HG02870 (cell line): Measurements from ENCODE around the gene LIMS4.
"Not testable (repeated sequence)": the region's sequence is repeated elsewhere in the genome, so short reads cannot be mapped to it uniquely, and the experiment has no call there.

ENCODE experiments used
- ATAC-seq: cut with Tn5 transposase; IDR thresholded peaks from one replicate; pipeline ENCODE4 v1.9.1; 2021; ENCODE audit warnings: mild to moderate bottlenecking, moderate library complexity; ENCODE audit not compliant: unreplicated experiment

Gene LIMS4

DNA sequence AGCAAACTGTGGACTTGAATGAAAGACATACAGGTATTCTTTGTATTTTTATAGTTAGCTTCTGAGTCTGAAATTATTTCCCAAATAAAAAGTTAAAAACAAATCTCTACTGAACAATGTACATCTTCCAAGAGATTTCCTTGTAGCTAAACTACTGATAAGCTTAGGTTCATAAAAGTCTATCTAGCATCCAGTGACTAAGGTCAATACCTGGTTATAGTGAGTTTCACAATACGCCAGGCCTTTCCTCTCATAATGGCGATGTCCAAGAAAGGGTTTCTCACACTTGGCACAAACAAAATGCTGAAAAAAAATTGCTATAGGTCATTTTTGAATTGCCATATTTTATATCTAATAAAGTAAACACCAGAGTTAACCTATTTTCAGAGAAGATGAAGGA, 21.7 kb downstream of the LIMS4 start:
- ATAC-seq = not testable (repeated sequence)

DNA sequence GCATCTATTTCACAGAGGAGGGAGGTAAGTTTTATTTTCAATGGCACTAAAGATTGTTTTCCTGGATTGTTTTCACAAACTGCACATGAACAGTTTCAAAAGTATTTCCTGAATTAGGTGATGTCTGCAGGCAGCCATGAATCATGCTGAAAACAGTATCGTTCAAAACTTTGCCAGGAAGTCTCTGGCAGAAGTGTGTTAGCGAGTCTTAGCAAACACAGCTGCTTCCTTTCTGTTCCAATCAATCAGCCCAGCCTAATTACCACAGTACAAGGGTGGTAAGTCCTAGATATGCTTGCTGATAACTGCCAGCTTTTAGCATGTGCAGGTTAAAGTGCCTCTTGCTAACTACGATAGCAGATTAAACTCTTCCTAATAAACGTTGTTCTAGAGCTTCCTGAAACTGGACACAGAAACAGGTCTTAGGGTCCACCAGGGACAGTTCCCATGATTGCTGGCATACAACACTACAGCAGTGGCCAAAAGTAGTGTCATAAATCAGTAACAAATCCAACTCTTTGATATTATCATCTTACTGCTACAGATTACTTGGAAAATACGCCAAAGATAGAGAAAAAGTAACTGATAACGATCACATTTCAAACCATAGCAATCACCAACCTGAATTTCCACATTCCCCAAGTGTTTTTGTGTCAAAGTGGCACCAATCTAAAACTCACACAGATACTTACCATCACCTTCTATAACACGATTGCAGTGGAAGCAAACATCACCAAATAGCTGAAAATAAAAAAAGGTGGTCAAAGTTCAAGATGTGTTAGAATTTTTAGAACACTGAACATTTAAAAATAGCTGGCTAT, 23.3 kb downstream of the LIMS4 start:
- ATAC-seq = not testable (repeated sequence)

DNA sequence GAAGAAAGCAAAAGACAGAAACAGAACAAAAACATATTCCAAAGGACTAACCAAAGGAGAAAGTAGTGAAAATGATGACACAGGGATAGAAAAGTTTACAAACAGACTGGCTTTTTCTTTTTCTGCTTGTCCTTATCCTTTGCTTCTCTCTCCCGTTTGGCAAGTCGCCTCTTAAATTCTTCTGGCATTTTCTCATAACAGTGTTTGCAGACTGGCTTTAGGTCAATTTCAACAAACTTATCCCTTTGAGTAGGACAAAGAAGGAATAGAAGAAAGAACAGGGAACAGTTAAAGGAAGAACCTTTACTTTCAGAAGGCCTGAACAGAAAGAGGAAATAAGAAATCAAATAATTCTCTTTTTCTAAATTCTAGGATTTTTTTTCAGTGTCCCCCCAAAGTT, 26.0 kb downstream of the LIMS4 start:
- not testable (repeated sequence) for ATAC-seq

DNA sequence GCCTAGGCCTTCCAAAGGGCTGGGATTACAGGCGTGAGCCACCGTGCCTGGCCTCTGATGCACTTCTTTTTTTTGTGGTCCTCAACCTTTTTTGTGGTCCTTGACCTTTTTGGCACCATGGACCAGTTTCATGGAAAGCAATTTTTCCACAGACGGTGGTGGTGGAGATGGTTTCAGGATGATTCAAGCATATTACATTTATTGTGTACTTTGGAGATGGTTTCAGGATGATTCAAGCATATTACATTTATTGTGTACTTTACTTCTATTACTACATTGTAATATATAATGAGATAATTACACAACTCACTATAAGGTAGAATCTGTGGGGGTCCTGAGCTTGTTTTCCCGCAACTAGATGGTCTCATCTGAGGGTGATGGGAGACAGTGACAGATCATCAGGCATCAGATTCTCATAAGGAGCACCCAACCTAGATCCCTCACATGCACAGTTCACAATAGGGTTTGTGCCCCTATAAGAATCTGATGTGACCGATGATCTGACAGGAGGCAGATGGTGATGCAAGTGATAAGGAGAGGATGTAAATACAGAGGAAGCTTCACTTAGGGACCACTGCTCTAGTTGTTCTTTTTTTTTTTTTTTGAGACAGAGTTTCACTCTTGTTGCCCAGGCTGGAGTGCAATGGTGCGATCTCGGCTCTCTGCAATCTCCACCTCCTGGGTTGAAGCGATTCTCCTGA, 29.2 kb downstream of the LIMS4 start:
- not testable (repeated sequence) for ATAC-seq

DNA sequence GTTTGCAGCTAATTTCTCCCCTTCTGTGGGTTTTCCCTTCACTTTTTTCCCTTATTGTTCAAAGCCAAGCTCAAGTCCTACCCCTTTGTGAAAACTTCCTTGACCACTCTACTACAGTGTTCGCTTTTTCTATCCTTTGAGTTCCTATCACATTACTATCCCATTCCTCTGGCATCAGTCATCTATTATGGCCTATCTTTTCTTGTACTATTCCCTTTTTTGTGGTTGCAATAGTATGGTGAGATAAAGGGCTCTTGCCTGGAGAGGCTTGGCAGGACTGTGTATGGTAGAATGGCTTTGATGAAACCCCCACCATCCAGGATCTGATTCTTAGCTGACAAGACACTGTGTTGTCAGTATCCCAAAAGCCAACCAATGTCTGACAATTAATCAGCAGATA, 30.7 kb downstream of the LIMS4 start:
- ATAC-seq = not testable (repeated sequence)

DNA sequence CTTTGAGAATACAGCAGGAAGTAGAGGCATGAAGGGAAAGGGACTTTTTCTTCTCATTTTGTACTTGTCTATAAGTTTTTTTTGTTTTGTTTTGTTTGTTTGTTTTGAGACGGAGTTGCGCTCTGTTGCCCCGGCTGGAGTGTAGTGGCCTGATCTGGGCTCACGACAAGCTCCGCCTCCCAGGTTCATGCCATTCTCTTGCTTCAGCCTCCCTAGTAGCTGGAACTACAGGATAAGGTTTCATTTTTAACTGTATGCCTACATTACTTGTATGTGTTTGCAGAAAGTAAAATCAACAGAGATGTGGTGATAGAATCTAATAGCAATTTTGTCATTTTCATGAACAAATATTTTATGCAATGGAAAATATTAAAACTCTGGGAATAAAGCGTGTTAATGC, 38.1 kb downstream of the LIMS4 start:
- ATAC-seq = not testable (repeated sequence)

DNA sequence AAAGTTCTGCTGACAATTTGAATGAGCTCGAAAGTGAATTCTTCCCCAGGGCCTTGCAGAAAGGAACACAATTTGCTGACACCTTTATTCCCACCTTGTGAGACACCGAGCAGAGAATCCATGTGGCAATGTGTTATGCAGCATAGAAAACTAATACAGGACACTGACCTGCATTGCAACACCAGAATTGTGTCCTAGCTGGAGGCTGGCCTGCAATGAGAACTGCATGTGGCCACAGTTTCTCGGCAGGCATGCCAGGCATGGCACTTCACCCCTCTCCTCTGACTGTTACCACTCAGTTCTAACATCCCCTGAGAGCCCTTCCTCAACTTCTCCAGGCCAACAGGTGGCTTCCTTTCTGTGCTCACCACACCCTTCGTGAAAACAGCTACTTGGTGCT, 46.9 kb downstream of the LIMS4 start:
- ATAC-seq = not testable (repeated sequence)

DNA sequence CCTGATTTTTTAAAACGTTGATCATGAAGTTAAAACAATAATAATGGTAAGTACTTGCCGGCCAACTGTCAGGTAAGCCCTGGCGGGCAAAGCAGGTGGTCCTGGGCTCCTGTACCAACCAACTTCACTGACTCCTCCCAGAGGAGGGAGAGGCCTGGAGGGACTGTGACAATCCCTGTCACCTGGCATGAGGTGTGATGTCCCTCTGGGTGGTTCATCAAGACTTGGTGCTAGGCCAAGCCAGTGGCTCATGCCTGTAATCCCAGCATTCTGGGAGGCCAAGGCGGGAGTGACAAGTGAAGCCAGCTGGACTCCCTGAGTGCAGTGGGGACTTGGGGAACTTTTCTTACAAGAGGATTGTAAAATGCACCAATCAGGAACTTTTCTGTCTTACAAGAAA, 48.2 kb downstream of the LIMS4 start:
- ATAC-seq = not testable (repeated sequence)

DNA sequence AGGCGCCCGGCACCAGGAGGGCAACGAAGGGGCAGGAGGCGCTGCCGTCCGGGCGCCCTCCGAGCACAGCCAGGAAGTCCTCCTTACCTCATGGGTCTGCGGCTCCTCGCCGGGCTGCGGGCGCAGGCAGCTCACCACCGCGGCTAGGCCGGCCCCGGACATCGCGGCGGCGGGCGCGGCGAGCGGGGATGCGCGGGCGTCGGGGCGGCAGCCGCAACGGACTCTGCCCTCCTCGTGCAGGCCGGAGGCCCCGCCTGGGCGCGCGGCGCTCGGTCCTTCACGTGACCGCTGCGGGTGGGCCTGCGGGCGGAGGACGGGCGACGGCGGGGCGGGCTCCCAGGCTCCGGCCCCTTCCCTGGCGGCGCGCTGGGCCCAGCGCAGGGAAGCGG, 49.0 kb downstream of the LIMS4 start:
- not testable (repeated sequence) for ATAC-seq

DNA sequence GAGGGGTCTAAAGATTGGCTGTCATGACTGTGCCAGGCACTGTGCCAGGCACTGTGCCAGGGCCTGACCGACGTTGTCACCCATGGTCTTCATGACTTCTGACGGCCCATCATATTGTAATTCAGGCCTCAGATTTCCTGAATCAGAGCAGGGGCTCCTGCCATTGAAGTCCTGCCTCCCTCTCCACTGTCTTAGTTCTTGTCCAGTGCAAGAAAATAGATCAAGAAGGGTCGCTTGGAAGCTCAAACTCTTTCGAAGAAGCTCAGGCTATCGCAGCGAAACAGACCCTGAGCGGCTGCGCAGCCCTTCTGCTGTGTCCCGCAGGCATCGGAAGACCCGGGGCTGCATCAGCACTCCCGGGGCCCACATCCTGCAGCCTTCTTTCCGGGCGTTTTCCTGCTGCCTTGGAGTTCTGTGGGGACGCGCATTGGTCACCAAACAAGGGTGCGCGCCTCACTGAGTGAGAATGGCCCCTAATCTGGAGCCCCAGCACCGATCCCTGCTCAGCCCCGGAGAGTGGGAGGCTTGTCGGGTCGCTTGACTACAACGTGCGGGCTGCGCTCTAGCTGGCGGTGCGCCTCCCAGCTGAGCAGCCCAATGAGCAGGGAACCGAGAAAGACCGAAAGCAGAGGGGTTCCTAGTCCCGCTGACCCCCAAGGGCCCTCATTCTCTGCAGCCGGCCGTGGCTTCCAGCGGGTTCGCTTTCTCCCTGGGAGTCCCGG, 49.6 kb downstream of the LIMS4 start:
- not testable (repeated sequence) for ATAC-seq

DNA sequence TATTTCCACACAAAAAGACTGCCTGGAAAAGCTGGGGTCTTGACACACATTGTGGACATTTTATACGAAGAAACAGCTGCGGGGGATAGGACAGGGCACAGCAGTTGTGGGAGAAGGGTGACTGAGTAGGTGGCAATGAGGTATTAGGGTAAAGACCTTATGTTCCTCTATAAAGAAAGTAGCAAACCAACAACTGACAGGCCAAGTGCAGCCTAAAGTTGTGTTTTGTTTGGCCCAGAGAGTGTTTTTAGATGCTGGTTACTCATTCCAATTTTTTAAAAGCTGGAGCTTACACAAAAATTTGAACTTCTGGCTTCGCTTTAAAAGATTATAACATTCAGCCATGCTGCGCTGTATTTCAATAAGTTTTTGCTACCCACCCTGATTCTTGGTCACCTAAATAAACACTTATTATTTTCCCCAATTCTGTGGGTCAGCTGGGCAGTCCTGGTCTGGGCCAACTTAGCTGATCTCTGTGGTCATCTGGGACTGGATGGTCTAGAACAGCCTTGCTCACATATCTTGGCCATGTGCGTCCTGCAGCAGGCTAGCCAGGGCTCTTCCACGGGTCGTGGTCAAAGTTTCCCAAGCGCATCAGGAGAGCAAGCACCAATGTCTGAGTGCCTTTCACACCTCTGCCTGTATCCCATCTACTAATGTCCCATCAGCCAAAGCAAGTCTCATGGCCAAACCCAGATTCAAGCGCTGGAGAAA, 51.8 kb downstream of the LIMS4 start:
- ATAC-seq = not testable (repeated sequence)

DNA sequence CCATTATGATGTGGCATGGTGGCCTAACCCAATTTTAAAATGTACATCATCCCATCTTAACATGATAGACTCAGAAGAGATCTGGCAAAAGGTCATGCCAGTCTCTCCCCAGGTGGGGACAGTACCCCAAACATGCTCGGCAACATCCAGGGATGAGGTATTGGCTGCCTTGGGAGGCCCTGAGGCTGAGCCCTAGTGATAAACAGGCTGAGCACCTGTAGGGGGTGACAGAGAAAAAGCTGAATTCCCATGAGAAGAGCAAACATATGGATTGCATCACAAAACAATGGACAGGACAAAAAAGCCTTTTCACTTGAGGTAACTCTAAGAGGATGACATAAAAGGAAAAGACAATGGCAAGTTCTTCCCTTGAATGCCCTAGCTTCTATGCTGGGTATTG, 65.5 kb downstream of the LIMS4 start:
- ATAC-seq = not testable (repeated sequence)

DNA sequence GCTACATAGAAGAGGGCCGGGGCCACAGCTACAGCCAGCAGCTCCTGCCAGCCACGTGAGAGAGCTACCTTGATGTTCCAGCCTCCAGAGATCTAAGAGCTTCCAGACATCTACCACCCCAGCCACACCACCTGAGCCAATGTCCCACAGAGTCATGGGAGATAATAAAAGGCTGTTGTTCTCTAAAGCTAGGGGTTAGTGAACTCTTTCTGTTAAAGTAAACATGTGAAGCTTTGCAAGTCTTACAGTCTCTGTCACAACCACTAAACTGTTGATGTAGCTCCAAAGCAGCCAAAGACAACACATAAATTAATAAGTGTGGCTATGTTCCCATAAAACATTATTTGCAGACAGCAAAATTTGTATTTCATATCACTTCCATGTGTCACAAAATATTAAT, 67.6 kb downstream of the LIMS4 start:
- not testable (repeated sequence) for ATAC-seq

DNA sequence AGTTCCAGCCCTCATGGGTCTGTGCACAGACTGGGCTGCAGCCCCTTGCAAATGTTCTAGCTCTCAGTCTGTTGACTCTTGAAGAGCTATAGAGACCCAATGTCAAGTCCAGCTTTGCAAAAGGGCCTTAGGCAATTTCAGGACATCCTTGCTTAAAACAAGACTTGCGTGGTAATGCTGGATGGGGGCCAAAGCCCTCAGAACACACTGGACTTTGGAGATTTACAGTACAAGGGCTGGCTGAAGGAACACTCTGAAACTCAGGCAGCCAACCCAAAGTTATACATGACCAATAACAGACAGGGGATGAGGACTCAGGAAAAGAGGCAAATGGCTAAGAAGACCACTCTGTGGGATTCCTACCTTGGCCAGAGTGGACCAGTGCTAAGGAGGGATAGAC, 68.4 kb downstream of the LIMS4 start:
- not testable (repeated sequence) for ATAC-seq

DNA sequence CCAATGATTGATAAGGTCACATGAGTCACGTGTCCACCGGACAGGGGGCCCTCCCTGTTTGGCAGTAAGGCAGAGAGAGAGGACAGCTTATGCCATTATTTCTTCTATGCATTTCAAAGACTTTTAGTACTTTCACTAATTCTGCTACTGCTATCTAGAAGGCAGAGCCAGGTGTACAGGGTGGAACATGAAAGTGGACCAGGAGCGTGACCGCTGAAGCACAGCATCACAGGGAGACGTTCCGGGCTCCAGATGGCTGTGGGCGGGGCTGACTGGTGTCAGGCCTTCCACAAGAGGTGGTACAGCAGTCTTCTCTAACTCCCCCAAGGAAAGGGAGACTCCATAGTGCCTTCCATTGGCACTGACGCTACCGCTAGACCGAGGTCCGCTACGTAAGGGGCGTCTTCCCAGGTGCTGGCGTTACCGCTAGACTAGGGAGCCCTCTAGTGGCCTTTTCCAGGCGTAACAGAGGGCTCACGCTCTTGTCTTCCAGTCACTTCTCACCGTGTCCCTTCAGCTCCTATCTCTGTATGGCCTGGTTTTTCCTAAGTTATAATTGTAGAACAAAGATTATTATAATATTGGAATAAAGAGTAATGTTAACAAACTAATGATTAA, 71.5 kb downstream of the LIMS4 start:
- peak; percentile 73 for ATAC-seq

DNA sequence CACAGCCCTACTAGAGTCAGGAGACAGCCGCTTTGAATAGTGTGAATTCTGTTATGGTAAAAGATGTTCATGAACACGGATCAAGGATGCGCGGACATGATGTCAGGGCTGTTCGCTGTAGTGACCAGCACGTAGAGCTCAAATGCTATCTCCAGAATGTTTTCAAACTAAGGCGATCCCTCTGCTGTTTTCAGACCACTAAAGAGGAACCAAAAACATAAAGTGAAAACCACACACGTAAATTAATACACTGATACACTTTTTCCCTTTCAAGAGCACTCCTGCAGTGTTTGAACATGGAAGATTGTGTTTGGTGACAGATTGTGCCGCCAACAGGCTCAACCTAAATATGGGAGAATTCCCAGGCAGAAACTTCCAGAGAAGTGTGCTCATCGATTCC, 73.2 kb downstream of the LIMS4 start:
- ATAC-seq = not testable (repeated sequence)

DNA sequence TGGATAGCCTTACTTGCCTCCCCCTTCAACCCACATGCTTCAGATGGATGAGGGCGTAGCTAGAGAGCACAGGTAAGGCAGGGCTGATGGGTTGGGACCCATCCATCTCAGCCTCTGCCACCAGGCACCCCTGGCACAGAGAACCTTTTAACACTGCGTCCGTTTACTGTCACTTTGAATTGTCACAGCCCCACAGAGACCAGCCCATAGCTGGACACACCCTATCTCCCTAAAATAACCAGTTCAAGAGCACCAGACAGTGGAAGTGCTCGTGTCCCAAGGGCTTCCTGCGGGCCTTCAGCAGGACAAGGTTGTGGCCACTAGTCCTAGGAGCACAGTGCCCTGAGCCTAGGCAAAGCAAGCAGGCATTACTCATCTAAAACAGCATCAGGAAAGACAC, 76.6 kb downstream of the LIMS4 start:
- not testable (repeated sequence) for ATAC-seq
